Hepatocyte (in vitro differentiated cells): ENCODE data around the gene FOXB1. TPM values are rescaled to one million over a fixed set of nuclear protein-coding genes. Genes with fewer than 3 reads are reported as not detected.

Experiments
- DNase-seq: peaks from one replicate; pipeline ENCODE4 v3.0.0-alpha.2; 2016; ENCODE audit warnings: low spot score
- H2AFZ ChIP-seq: fragments of 200-600 bp; sonication (generic); 2 replicates; pipeline ENCODE4 v1.6.0; 2016; ENCODE audit warnings: antibody characterized with exemption, mild to moderate bottlenecking
- H3K27ac ChIP-seq: fragments of 200-600 bp; sonication (generic); 2 replicates; pipeline ENCODE4 v1.5.1; 2016; ENCODE audit warnings: mild to moderate bottlenecking
- H3K27me3 ChIP-seq: fragments of 200-600 bp; sonication (generic); 2 replicates; pipeline ENCODE4 v1.6.1; 2016
- H3K36me3 ChIP-seq: fragments of 200-600 bp; sonication (generic); replicated peaks from 2 replicates; pipeline ENCODE4 v1.5.1; 2016; ENCODE audit warnings: low read depth; ENCODE audit not compliant: insufficient read depth
- H3K4me1 ChIP-seq: fragments of 200-600 bp; sonication (generic); 2 replicates; pipeline ENCODE4 v1.5.1; 2016; ENCODE audit warnings: mild to moderate bottlenecking, moderate library complexity; ENCODE audit not compliant: insufficient read depth
- H3K4me2 ChIP-seq: fragments of 200-600 bp; sonication (generic); 2 replicates; pipeline ENCODE4 v1.6.0; 2016
- H3K4me3 ChIP-seq: fragments of 200-600 bp; sonication (generic); 2 replicates; pipeline ENCODE4 v1.5.1; 2016; ENCODE audit warnings: mild to moderate bottlenecking
- H3K79me2 ChIP-seq: fragments of 200-600 bp; sonication (generic); 2 replicates; pipeline ENCODE4 v1.6.0; 2017; ENCODE audit warnings: mild to moderate bottlenecking
- H3K9me2 ChIP-seq: fragments of 200-600 bp; sonication (generic); replicated peaks from 2 replicates; pipeline ENCODE4 v1.6.0; 2017; ENCODE audit warnings: mild to moderate bottlenecking; ENCODE audit not compliant: insufficient read depth
- H3K9me3 ChIP-seq: fragments of 200-600 bp; sonication (generic); 2 replicates; pipeline ENCODE4 v1.5.1; 2016; ENCODE audit warnings: low read depth, mild to moderate bottlenecking
- H4K20me1 ChIP-seq: fragments of 200-600 bp; sonication (generic); 2 replicates; pipeline ENCODE4 v1.6.0; 2016; ENCODE audit warnings: mild to moderate bottlenecking; ENCODE audit not compliant: insufficient read depth, poor library complexity, severe bottlenecking
- CTCF ChIP-seq: fragments of 200-600 bp; sonication (generic); IDR thresholded peaks from 2 replicates; pipeline ENCODE4 v1.5.1; 2016; ENCODE audit warnings: antibody characterized with exemption, mild to moderate bottlenecking; ENCODE audit not compliant: poor library complexity
- EZH2 ChIP-seq: fragments of 200-600 bp; sonication (generic); IDR thresholded peaks from 2 replicates; pipeline ENCODE4 v1.6.1; 2016; ENCODE audit warnings: antibody characterized with exemption, mild to moderate bottlenecking, borderline replicate concordance
- EZH2phosphoT487 ChIP-seq: fragments of 200-600 bp; sonication (generic); IDR thresholded peaks from one replicate; pipeline ENCODE4 v1.6.1; 2018; ENCODE audit warnings: antibody characterized with exemption, mild to moderate bottlenecking, low read depth, moderate library complexity; ENCODE audit not compliant: unreplicated experiment, severe bottlenecking
- WGBS: methylation state at CpG from one replicate; pipeline ENCODE4 v1.1.6; 2016; ENCODE audit warnings: low lambda C conversion rate; ENCODE audit errors: missing lambda C conversion rate; 5-methylcytosine and 5-hydroxymethylcytosine counted together
- polyA plus RNA-seq: library from polyadenylated mRNA; unstranded; fragments of >200 nt; fragmentation: Nextera tagmentation; extraction: Ambion mirVana; gene quantifications from 2 replicates; pipeline ENCODE4 v1.2.1, GENCODE V29; 2016
- total RNA-seq: library from RNA; depleted of rRNA; stranded (reverse); fragments of >200 nt; gene quantifications from 2 replicates; pipeline ENCODE4 v1.2.3, GENCODE V29; 2014

The FOXB1 gene
- total and polyA plus RNA-seq, 2 experiments from 2014 or later: not detected

GRCh38 chr15:59994888-59995557, 9.1 kb upstream of the FOXB1 start:
- Histone ChIP-seq H3K27ac (no peak overlapping the region), H4K20me1 (no peaks in the 10 kb centered on the region), H3K4me1 (no peaks in the 10 kb centered on the region), H3K9me3 (no peaks in the 10 kb centered on the region), H3K9me2 (no peaks in the 10 kb centered on the region), H3K79me2 (no peaks in the 10 kb centered on the region), H3K27me3 (peaks cover 100% of the 10 kb centered on the region), H3K4me2 (no peak overlapping the region), H3K36me3 (no peaks in the 10 kb centered on the region), H2AFZ (no peak overlapping the region), H3K4me3 (no peak overlapping the region)
- TF ChIP-seq EZH2 (peak; percentile 92), CTCF (no peak), EZH2phosphoT487 (peak; percentile 87)
- 1% methylated on average over 41 of the region's 41 CpGs for WGBS
- no peak for DNase-seq

- no peak for DNase-seq
- H3K4me2 ChIP-seq: no peak overlapping the region
- H3K4me3 ChIP-seq: no peak overlapping the region
- H2AFZ ChIP-seq: no peak overlapping the region
- H3K79me2 ChIP-seq: no peaks in the 10 kb centered on the region
- H4K20me1 ChIP-seq: no peaks in the 10 kb centered on the region
- H3K9me3 ChIP-seq: no peaks in the 10 kb centered on the region
- H3K4me1 ChIP-seq: no peaks in the 10 kb centered on the region
- 4% methylated on average over 24 of the region's 24 CpGs for WGBS
- H3K27me3 ChIP-seq: peaks cover 100% of the 10 kb centered on the region
- H3K36me3 ChIP-seq: no peaks in the 10 kb centered on the region
- no peak overlapping the region for H3K27ac ChIP-seq
- TF ChIP-seq EZH2phosphoT487: peak; percentile 77
- no peak for TF ChIP-seq CTCF
- no peaks in the 10 kb centered on the region for H3K9me2 ChIP-seq
These were observed 8.4 kb upstream of the FOXB1 start for GRCh38 chr15:59995568-59996297.

GRCh38 chr15:59996298-59997041, 7.6 kb upstream of the FOXB1 start:
- WGBS: 4% methylated on average over 23 of the region's 27 CpGs
- DNase-seq: peak; percentile 41
- peak overlapping the region; percentile 24 for H2AFZ ChIP-seq

More at GRCh38 chr15:59996298-59997041, 7.6 kb upstream of the FOXB1 start:
- H3K9me2 ChIP-seq: no peaks in the 10 kb centered on the region
- peaks cover 100% of the 10 kb centered on the region for H3K27me3 ChIP-seq
- peak overlapping the region; percentile 68 for H3K4me2 ChIP-seq
- no peaks in the 10 kb centered on the region for H4K20me1 ChIP-seq
- TF ChIP-seq CTCF: no peak
- TF ChIP-seq EZH2: peak; percentile 63
- TF ChIP-seq EZH2phosphoT487: peak; percentile 70
- no peak overlapping the region for H3K4me3 ChIP-seq
- H3K27ac ChIP-seq: no peak overlapping the region
- H3K4me1 ChIP-seq: no peaks in the 10 kb centered on the region
- no peaks in the 10 kb centered on the region for H3K36me3 ChIP-seq
- H3K9me3 ChIP-seq: no peaks in the 10 kb centered on the region
- no peaks in the 10 kb centered on the region for H3K79me2 ChIP-seq
